HG02938 (cell line): ENCODE data around the gene YIF1A.

ENCODE experiments used
- ATAC-seq: cut with Tn5 transposase; IDR thresholded peaks from one replicate; pipeline ENCODE4 v1.9.1; 2021; ENCODE audit warnings: mild to moderate bottlenecking, moderate library complexity; ENCODE audit not compliant: unreplicated experiment

Gene YIF1A, protein sequence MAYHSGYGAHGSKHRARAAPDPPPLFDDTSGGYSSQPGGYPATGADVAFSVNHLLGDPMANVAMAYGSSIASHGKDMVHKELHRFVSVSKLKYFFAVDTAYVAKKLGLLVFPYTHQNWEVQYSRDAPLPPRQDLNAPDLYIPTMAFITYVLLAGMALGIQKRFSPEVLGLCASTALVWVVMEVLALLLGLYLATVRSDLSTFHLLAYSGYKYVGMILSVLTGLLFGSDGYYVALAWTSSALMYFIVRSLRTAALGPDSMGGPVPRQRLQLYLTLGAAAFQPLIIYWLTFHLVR

DNA sequence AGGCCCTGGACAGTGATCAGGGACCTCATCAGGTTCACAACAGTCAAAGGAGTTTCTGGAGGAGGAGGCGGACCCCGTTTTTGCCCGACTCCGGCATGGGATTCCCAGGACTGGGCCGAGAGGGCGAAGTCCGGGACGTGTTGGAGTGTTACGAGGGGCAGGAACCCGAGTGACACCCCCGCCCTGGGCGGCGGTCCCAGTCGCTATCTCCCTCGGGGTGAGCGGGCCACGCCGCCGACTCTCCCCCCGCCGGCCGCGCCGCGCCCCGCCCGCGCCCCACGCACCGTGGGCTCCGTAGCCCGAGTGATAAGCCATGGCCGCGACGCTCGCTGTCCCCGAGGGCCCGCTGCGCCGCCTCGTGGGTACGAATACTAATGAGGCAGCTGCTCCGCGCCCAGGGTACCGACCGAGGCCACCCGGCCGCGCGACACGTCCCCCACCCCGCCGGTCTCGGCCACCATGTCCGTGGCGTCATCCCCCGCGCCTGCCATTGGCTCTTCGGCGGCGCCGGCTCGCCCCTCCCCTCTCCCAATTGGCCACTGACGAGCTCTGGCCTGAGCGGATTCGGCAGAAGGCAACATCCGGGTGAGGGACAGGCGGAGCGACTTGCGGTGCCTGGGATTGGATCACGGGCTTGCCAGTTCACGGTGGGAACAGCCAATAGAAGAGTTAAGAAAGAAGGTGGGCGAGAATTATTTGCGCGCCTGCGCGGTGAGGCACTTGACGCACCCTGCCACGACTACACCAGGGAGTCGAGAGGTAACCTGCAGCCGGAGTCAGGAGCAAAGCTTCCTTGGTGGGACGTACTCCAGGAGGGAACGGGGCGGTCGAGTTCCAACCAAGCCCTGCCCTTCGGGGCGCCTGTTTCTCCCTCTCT is at the start of gene YIF1A:
Gene YIF1A, minus strand, starts transcription at position 473 of the 877 bp plus-strand sequence. Its CDS starts 158 bp downstream, at position 315.
- ATAC-seq: peak; percentile 93

DNA sequence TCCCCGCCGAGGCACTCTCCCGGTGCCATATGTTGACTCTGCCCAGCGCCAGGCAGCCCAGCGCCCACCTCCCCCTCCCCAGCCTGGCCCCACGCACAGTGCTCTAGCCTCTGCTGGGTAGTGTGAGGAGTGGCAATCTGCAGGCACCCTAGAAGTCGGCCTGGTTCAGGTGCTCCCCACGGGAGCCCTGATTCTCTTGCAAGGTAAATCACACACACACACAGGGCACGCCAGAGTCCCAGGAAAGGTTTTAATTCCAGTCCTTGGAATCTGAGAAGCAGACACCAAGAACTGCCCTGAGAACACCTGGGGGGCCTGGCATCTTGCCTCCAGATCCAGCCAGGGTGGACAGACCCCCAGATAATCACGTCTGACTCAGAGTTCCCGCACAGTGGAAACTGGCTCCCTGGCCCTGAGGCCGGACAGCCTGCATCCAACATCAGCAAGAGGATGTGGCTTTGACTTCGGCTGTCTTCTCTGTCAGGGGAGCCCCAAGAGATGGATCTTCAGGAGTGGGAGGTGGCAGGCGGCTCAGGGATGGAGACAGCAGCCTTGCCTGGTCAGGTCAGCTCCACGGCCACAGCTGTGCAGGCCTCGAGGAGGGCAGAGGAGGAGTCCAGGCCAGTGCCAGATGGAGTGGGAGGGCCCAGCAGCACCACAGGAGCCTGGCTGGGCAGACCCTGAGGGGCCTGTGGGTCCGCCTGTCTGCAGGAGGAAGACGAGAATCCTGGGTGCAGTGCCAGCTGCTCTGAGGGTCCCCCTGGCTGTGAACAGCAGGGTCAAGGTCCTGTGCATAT is 48.4 kb upstream of the YIF1A start:
- no peak for ATAC-seq

DNA sequence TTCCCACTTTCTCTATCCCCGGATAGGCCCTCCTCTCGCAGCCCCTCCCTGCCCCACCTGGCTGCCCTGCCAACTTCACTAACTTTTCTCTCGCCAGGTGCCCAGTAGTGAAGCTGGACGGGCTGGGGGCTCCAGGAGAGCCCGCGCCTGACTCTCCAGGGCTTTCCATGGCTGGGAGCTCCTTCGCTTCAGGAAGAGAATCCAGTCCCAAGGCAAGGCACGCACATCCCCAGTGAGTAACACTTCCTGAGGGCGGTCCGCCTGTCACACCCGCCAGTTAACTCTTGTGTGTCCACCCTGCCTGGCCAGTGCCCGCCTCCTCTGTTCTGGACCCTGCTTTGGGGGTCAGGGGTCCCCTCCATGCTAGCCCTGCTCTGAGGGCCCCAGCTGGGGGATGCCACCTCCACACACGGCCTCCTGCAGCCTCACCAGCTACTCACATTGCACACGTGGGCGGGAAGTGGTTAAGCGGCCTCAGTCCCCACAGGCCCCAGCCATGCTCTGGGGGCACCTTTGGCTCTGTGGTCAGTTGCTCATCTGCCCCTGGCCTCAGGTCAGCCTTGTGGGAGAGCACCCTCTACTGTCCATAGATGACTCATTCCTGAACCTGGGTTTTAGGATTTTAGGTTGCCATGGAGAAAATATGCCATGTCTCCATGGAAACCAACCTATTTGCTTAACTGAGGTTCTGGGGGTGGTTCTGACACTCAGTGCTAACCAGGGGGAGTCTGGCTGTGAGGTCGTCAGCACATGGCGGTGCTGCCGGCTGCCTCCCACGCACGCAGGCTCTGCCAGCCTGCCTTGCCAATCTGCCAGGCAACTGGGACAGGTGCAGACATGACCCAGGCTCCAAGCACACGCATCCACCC is 47.5 kb upstream of the YIF1A start, which contains the start of gene RIN1:
Gene RIN1, minus strand, starts transcription at position 201 of the 869 bp plus-strand sequence. Its CDS starts 32 bp downstream, at position 169.
- peak; percentile 72 for ATAC-seq

DNA sequence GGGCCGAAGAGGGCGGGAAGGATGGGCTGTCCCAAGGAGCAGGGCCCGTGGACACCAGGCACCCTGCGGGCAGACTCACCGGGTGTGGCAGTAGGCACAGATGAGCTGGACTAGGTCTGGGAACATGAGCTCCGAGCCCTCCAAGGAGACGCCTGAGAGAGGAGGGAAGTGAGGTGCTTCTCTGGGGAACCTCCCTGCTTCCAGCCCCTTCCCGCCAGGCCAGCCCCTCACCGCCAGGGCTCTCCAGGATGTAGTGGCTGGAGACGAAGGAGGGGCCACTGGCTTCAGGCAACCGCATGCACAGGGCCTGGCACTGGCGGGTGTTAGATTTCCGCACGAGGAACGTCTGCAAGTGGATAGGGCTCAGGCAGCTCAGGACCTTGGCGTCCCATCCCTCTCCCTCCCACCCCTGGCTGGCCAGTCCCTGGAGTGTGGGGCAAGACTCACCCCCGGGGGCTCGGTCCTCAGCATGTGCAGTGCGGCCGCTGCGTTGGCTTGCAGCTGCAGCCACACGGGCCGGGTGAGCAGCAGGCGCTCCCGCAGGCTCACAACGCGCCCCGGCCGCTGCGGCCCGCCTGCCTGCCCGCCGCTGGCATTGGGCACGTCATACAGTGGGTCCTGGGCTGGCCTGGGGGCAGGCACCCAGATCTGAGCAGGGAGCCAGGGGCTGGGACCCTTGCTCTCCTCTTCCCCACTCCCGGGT is 46.7 kb upstream of the YIF1A start:
- ATAC-seq: no peak

DNA sequence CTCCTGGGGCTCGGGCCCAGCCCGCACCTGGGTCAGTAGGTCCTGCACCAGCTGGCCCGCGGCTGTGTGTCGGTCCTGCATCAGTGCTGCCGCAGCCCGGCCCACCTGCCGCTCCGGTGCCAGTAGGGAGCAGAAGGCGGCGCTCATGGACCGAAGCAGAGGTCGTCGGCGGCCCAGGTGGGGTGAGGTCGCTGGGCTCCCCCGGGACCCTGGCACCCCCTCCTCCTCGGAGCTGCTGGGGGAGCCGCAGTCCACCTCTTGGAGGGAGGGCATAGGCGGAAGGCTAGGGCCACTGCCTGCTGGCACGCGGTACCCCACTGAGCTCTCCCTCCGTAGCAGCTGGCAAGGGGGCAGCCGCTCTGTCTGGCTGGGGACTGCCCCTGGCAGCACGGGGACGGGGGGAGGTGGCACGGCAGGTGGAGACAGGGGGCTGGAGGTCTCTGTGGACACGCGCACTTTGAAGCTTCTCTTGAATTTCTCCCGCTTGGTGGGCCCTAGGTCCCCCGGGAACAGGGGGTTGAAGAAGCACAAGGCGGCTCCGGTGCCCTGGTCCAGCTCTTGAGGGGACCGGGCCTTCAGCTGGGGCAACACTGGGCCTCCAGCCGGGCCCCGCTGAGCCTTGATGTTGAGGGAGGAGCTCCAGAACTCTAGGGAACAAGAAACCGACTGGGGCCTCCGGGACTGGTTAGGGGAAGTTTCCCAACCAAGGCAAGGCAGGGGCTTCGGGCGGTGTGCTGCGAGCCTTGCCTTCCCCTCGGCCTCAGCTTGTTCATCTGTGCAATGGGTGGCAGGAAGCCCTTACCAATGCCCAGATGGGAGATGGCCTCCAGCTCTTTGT is 45.9 kb upstream of the YIF1A start:
- no peak for ATAC-seq

DNA sequence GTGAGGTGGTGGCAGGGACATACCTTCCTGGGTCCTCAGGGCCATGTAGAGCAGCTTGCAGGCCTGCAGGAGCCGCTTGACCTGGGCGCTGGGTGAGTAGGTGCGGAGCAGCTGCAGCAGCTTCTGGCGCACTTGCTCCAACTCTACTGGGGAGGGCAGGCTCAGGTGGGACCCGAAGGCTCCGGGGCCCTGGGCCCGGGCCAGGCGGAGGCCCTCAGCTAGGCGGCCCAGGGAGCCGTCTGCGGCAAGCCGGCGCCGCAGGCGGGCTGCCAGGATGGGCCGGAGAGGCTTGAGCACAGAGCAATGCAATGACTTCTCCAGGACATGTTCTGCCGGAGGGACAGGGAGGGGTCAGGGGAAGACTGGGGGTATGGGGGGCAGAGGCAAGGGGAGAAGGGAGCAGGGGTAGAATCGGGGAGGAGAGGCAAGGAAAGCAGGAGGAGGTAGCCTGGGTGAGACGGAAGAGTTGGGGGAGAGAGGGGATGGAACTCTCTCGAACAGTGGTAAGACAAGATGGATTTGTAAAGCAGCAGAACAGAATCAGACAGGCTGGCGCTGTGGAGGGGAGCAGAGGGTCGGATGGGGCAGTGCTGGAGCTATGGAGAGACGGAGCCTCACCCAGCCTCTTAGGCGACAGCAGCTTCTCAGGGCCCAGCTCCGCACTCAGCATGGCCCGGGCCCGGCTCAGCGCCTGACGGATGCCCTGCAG is 45.1 kb upstream of the YIF1A start:
- ATAC-seq: no peak

DNA sequence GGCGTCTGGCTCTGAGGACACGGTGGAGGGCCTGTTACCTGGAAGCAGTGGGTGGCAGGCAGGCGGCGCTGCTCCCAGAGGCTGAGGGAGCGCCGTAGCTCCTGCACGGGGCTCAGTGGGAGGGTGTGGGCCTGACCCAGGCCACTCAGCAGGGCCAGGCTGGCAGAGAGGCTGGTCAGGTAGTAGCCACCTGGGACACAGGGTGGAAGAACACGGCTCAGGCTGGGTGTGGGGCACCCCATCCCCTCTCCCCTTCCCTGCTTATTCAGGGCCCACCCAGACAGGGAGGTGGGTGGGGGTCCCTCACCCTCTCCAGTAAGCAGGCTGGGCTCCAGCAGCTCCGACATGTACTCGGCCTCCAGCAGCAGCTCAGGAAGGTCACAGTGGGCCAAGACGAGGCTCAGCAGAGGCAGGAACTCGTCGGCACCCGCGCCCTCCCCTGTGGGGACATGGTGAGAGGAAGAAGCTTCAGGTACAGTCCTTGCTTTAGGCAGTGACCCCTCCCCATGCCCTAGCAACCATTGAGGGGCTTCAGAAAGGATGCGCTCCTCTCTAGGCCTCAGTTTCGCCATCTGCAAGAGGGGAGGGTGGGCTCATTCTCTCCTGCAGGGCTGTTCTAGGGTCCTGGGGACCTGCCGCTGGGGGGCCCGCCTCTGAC is 44.4 kb upstream of the YIF1A start:
- ATAC-seq: no peak

DNA sequence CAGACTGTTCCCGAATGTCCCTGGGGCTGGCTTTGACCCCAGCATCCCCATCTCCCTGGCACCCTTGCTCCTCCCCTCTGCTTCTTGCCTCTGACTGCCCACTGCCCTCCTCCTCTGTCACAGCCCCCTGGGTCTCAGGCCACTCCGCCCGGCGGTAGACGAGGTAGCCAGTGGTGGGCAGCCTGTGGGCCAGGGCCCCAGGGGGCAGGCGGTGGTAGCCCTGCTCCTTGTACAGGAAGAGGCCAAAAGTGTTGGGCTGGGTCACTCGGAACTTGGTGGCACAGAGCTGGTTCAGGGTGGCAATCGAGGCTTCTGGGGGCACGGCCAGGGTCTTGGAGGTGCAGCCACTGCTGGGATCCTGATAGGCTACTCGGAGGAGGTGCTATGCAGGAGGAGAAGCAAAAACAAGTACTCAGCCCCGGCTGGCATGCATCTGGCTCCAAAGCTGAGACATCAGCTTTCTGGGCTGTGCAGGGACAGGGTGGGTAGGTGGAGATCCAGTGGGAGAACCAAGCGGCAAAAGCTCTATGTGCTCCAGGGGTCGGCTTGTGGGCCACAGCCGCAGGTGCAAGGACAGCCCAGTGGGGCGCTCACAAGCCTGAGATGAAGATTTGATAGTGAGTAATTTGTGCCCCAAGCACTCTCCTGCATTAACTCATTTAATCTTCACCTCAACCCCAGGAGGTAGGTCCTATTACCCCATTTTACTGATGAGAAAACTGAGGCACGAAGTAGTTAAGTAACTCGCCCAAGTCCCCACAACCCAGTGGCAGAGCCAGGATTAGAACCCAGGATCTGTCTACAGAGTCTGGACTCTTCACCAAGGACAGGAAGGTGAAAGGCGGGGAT is 43.7 kb upstream of the YIF1A start:
- ATAC-seq: no peak

DNA sequence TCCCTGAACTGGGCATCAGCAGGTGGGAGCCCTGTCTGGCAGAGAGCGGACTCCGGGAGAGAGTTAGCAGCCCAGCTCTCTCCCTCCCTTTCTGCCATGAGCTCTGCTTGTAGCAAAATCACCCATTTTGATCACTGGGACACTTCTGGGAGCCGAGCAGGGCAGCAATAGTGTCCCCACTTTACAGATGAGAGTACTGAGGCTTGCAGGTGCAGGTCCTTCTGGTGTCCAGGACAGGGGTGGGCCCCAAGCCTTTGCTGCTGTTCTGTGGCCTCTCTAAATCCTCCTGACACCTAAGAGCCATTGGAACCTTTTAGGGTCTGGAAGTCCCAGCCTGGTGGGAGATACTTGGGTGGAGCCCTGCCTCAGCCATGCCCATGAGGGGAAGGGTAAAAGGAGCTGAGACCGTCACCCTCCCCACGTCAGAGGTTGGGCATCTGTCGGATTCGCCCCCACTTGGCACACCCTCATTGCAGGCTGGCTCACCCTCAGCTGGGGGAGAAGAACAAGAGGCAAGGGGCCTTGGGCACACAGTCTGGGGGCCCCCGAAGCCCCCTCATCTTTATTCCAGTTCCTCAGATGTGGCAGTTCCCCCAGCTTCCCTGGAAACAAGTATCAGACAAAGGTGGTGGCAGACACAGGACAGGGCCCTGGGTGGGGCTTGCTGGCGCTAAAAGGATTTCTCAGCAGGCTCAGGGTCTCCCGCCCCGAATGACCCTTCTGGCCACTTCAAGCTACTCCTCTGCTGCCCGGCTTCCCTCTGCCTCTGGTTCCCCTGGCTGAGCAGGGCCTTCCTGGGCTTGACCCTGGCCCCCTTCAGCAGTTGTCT is 42.8 kb upstream of the YIF1A start:
- no peak for ATAC-seq

DNA sequence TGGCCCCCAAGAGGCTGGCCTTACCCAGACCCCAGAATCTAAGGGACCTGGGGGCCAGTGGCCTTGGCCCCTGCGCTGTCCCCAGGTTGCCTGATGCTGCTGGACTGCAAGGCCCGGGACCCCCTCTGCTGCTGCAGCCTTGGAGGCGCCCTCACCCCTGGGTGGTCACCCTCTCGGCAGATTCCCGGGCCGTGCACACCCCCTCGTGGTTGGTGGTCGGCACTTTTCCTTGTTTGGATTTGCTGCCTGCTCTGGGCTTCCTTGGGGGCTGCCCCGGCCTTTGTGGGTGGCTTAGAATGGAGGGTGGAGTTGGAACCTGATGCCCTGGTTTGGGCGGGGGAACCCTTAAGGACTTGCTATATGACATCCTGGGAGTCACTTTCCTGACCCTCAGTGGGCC is 42.0 kb upstream of the YIF1A start:
- no peak for ATAC-seq

DNA sequence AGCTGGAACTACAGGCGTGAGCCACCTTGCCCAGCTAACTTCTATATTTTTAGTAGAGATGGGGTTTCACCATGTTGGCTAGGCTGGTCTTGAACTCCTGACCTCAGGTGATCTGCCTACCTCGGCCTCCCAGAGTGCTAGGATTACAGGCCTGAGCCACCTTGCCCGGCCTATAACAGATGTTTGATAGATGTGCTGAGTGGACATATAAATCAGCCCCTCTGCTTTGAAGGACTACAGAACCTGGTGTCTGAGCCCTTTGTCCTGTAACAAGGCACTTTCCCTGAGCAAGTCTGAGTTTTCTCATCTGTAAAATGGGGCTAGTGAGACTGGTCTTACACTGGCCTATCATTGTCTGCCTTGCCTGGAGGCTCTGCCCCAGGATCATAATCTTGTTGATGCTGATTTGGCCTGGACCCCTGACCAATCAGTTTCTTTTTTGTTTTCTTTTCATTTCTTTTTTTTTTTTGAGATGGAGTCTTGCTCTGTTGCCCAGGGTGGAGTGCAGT is 40.3 kb upstream of the YIF1A start:
- no peak for ATAC-seq

DNA sequence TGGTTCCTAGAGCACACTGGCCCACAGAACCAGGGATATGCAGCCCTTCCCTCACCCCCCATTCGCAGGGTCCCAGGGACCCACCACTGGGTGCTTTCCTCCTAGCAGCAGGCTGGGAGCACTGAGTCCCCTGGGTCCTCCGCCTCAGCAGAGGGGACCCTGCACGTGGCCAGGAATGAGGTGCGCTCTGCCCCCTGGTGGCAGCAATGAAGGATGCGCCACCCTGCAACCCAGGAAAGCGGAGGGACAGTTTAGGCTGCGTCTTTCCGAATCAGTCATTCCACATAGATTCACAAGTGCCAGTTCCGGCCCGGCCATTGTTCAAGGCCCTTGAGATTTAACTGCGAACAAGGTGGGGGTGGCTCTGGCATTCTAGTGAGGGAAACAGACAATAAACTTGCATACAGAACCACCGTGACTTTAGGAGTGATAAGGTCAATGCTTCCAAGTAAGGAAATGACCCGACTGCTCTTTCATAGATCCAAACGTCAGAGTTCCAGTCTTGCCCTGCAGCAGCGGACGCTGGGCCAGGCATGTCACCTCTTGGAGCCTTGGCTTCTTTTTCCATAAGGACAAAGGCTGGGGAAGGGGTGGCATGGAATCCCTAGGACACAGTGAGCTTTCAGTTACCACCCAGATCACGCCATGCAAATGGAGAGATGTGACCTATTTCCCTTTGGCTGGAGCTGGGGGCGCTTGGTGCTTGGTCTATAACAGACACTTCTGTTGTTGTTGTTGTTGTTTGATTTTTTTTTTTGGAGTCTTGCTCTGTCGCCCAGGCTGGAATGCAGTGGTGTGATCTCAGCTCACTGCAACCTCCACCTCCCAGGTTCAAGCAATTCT is 39.6 kb upstream of the YIF1A start:
- ATAC-seq: no peak

DNA sequence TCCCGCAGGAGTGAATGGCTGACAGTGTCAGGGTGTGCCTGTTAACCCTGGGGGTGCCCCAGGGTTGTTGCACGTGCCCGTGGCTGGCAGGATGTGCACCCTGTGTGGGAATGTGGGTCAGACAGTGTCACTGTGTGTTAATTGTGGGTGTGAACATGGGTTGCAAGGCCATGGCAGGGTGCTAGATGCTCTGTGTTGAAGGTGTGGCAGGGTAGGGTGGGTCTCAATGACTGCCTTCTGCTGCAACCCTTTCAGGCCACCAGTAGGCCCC is 39.0 kb upstream of the YIF1A start:
- no peak for ATAC-seq

DNA sequence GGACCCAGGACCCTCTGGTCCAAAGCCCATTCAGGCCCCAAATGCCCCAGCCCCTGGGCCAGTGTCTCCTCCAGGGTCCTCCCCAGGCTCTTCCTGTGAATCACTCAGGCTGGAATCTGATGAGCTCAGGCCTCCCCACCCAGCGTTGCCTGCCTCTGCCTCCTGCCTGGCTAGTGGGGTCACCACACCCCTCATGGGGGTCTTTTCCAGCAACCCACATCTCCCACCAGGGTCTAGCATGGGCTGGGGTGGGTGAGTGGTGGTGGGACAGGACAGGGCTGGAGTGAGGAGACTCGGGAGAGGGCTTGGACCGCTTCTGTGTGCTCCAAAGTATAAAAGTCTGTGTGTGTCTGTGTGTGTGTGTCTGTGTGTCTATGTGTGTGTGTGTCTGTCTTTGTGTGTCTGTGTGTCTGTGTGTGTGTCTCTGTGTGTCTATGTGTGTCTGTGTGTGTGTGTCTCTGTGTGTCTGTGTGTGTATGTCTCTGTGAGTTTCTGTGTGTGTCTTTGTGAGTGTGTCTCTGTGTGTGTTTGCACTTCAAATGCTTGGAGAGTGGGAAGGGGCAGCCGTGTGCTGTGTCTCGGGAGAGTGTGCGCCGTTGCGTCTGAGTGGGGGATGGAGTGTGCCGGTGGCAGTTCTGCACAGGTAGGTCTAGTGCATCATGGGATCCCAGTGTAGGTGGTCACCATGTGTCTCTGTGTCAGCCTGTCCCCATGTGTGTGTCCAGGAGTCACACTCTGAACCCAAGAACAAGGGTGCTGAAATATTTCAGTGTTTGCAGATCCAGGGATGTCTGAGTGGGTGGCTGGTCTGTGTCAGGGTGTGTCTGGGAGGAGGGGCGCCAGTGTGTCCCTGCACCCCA is 38.5 kb upstream of the YIF1A start:
- no peak for ATAC-seq
